ENCODE data around the gene KIAA1217. TPM values are rescaled to one million over a fixed set of nuclear protein-coding genes. Genes with fewer than 3 reads are reported as not detected.

Gene KIAA1217
- total and polyA plus RNA-seq, 2 of the 4 experiments (the other 2 are of a cell fraction), result 3.4 to 4.4 TPM

DNA sequence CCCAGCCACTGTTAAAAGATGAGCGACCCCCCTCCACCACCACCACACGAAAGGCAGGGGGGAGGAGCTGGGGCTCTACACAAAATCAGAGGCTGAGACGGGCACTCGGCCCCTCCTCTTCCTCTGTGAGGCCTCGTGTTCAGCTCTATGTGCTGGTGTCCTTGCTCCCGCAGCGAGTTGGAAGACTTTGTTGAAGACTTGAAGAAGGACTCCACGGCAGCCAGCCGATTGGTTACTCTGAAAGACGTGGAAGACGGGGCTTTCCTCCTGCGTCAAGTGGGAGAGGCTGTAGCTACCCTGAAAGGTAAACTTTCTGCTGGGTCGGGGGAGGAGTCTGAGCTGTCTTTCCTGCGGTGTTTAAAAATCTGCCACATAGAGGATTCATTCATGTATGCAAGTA lies 311.0 kb downstream of the KIAA1217 start:
- Histone ChIP-seq H3K4ac (ENCODE audit: low read depth, low read length) (no peak overlapping the region), H4K20me1 (ENCODE audit: insufficient read depth, low read length) (no peaks in the 10 kb centered on the region), H3K27ac (ENCODE audit: insufficient read depth, low read length) (no peak overlapping the region), H3K23ac (ENCODE audit: low read depth, low read length) (no peak overlapping the region), H3K14ac (replicated peaks; ENCODE audit: low read depth, low read length) (no peak overlapping the region), H2AK5ac (ENCODE audit: low read depth, low read length) (no peak overlapping the region), H3K4me3 (ENCODE audit: insufficient read depth, low read depth, low read length) (no peak overlapping the region), H3K36me3 (ENCODE audit: control insufficient read depth, insufficient read depth, low read length) (peaks cover 13% of the 10 kb centered on the region), H3K9me1 (ENCODE audit: insufficient read depth, low read length) (no peaks in the 10 kb centered on the region), H3K4me2 (ENCODE audit: low read depth, low read length) (no peak overlapping the region), H3K27me3 (ENCODE audit: control insufficient read depth, insufficient read depth, low read length) (no peaks in the 10 kb centered on the region), H4K91ac (ENCODE audit: insufficient read depth, low read depth, low read length) (no peak overlapping the region), H2AK9ac (replicated peaks; ENCODE audit: low read depth, low read length, poor library complexity) (no peak overlapping the region), H2AFZ (replicated peaks; ENCODE audit: low read length, poor library complexity) (no peak overlapping the region), H3K9me3 (ENCODE audit: control insufficient read depth, insufficient read depth, low read length) (no peaks in the 10 kb centered on the region), H2BK5ac (ENCODE audit: low read depth, low read length, poor library complexity, severe bottlenecking) (no peak overlapping the region), H2BK15ac (ENCODE audit: low read depth, low read length) (no peak overlapping the region), H3K79me1 (ENCODE audit: low read depth in 1 of 2, low read length in 2 of 2) (no peaks in the 10 kb centered on the region), H2BK20ac (ENCODE audit: low read depth, low read length) (no peak overlapping the region), H3K56ac (ENCODE audit: extremely low read depth, insufficient read depth, low read length) (no peak overlapping the region), H4K5ac (ENCODE audit: low read depth, low read length) (no peak overlapping the region), H3K4me1 (ENCODE audit: control insufficient read depth, insufficient read depth, low read length) (no peaks in the 10 kb centered on the region; the same call in 1 of the 2 replicates), H3K9ac (ENCODE audit: low read depth, low read length) (no peak overlapping the region), H2BK120ac (ENCODE audit: low read depth, low read length) (no peak overlapping the region), H4K8ac (ENCODE audit: low read depth in 2 of 2, low read length in 2 of 2) (no peak overlapping the region), H3K18ac (ENCODE audit: low read depth, low read length) (no peak overlapping the region)
- no TSS peak for BruUV-seq (replicated peaks)
- 31% methylated on average over 5 of the region's 14 CpGs; no CpG with 5 or more reads in 1 of the 2 experiments for WGBS, 2 experiments (ENCODE audit: extremely low coverage in 2 of 2, insufficient read length in 1 of 2)
- CTCF ChIA-PET, result interaction anchor here (0.8 to 2.6 kb wide), 5 partner anchors 8 to 526 kb away, joined by 3 to 20 read pairs (median 3); no protein-coding TSS in a partner anchor
- ATAC-seq (ENCODE audit: low read depth) (no peak), DNase-seq (peak; percentile 5)
- POLR2A ChIA-PET (ENCODE audit: unreplicated experiment), result interaction anchor here (0.5 kb wide), 1 partner anchor 29 kb away, joined by 6 read pairs; no protein-coding TSS in a partner anchor
- intact Hi-C loops (cut with micrococcal nuclease) (loop anchor here (1.0 to 5.0 kb wide), 4 partner anchors 159 to 1362 kb away; no protein-coding TSS in a partner anchor), in situ Hi-C loops (cut with MboI; ENCODE audit: low sequenced_read_pairs) (loop anchor here (5.0 to 25.0 kb wide), 5 partner anchors 325 to 1358 kb away; no protein-coding TSS in a partner anchor), dilution Hi-C loops (cut with HindIII; ENCODE audit: low sequenced_read_pairs, unreplicated experiment) (no loop called here)
- TF ChIP-seq RCOR1 (IDR thresholded peaks at IDR 0.05; ENCODE audit: insufficient replicate concordance, low read length), result no peak
- TF ChIP-seq, protein P1, sequence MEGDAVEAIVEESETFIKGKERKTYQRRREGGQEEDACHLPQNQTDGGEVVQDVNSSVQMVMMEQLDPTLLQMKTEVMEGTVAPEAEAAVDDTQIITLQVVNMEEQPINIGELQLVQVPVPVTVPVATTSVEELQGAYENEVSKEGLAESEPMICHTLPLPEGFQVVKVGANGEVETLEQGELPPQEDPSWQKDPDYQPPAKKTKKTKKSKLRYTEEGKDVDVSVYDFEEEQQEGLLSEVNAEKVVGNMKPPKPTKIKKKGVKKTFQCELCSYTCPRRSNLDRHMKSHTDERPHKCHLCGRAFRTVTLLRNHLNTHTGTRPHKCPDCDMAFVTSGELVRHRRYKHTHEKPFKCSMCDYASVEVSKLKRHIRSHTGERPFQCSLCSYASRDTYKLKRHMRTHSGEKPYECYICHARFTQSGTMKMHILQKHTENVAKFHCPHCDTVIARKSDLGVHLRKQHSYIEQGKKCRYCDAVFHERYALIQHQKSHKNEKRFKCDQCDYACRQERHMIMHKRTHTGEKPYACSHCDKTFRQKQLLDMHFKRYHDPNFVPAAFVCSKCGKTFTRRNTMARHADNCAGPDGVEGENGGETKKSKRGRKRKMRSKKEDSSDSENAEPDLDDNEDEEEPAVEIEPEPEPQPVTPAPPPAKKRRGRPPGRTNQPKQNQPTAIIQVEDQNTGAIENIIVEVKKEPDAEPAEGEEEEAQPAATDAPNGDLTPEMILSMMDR (conservative IDR thresholded peaks at IDR 0.05; ENCODE audit: low read depth, low read length), result no peak
- TF ChIP-seq FOS (IDR thresholded peaks at IDR 0.05; ENCODE audit: low read depth, low read length), result no peak
- TF ChIP-seq POLR2A (IDR thresholded peaks at IDR 0.05; ENCODE audit: low read depth, low read length), result no peak
- no peak for TF ChIP-seq MXI1 (IDR thresholded peaks at IDR 0.05; ENCODE audit: borderline replicate concordance, low read depth, low read length)
- TF ChIP-seq BHLHE40 (IDR thresholded peaks at IDR 0.05; ENCODE audit: low read depth, low read length), result no peak
- TF ChIP-seq ELK1 (IDR thresholded peaks at IDR 0.05; ENCODE audit: borderline replicate concordance, low read depth, low read length), result no peak
- TF ChIP-seq SMC3 (IDR thresholded peaks at IDR 0.05; ENCODE audit: low read depth, low read length), result no peak
- no peak for TF ChIP-seq CHD1 (IDR thresholded peaks at IDR 0.05; ENCODE audit: low read depth, low read length)
- TF ChIP-seq NFE2L2 (IDR thresholded peaks at IDR 0.05; ENCODE audit: low read depth, low read length), result no peak
- no peak for TF ChIP-seq RAD21 (IDR thresholded peaks at IDR 0.05; ENCODE audit: low read length)
- TF ChIP-seq, protein P2, sequence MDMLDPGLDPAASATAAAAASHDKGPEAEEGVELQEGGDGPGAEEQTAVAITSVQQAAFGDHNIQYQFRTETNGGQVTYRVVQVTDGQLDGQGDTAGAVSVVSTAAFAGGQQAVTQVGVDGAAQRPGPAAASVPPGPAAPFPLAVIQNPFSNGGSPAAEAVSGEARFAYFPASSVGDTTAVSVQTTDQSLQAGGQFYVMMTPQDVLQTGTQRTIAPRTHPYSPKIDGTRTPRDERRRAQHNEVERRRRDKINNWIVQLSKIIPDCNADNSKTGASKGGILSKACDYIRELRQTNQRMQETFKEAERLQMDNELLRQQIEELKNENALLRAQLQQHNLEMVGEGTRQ (IDR thresholded peaks at IDR 0.05; ENCODE audit: low read depth, low read length), result no peak
- TF ChIP-seq MAZ (IDR thresholded peaks at IDR 0.05; ENCODE audit: borderline replicate concordance, low read depth, low read length), result no peak
- TF ChIP-seq MAFK (IDR thresholded peaks at IDR 0.05; ENCODE audit: low read depth, low read length), result no peak
- no peak for TF ChIP-seq RFX5 (IDR thresholded peaks at IDR 0.05; ENCODE audit: low read depth, low read length)
- TF ChIP-seq CEBPB (IDR thresholded peaks at IDR 0.05; ENCODE audit: low read depth, low read length), result no peak
